ENCODE data around the gene COG7.

DNA sequence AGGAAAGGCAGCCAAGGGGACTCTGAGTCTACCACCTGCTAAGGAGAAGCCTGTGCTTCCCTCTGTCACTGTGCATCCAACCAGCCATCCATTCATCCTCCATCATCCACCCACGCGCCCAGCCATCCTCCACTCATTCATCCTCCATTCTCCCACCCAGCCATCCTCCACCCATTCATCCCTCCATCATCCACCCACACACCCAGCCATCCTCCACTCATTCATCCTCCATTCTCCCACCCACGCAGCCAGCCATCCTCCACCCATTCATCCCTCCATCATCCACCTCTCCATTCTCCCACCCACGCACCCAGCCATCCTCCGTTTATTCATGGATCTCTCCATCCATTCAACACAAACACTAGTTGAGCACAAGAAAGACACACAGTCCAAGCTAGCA is 74.1 kb downstream of the COG7 start:
- TF ChIP-seq POLR2AphosphoS5 (IDR thresholded peaks at IDR 0.05; ENCODE audit: borderline replicate concordance, low read depth, low read length) = no peak
- TF ChIP-seq EZH2 (IDR thresholded peaks at IDR 0.05) = no peak
- TF ChIP-seq FOXP2 (optimal IDR thresholded peaks at IDR 0.05; ENCODE audit: control extremely low read depth, extremely low read length, insufficient read depth) = no peak

Data from SK-N-MC (cell line).